GM18951 (cell line): ENCODE measurements around the gene ZBTB45.

Source experiments
- POLR2A ChIP-seq: IDR thresholded peaks from 4 replicates; pipeline ENCODE4 v1.6.1; 2011; ENCODE audit warnings: mild to moderate bottlenecking; ENCODE audit not compliant: insufficient read length, insufficient read depth; ENCODE audit errors: extremely low read depth
- in situ Hi-C: fragments of 300-500 bp; cut with MboI; formaldehyde crosslinking; loops from one replicate; pipeline ENCODE4 v1.12.0; 2022; ENCODE audit warnings: low sequenced_read_pairs, mixed read lengths, inconsistent platforms; ENCODE audit not compliant: unreplicated experiment

ZBTB45 gene

GRCh38 chr19:58558066-58558622 is 38.5 kb upstream of the ZBTB45 start, which contains the start of gene UBE2M:
UBE2M (minus strand) TSS chr19:58558611; CDS start chr19:58558381, 230 bp downstream.
- TF ChIP-seq POLR2A: no peak
- in situ Hi-C loops: no loop called here

- in situ Hi-C loops: no loop called here
- no peak for TF ChIP-seq POLR2A
These were observed 37.8 kb upstream of the ZBTB45 start for GRCh38 chr19:58557221-58558065.

GRCh38 chr19:58556622-58557220 is 37.1 kb upstream of the ZBTB45 start:
- no peak for TF ChIP-seq POLR2A
- in situ Hi-C loops: no loop called here

GRCh38 chr19:58555920-58556621 is 36.5 kb upstream of the ZBTB45 start:
- no peak for TF ChIP-seq POLR2A
- in situ Hi-C loops: no loop called here

GRCh38 chr19:58555369-58555885 is 35.8 kb upstream of the ZBTB45 start:
- TF ChIP-seq POLR2A: no peak
- in situ Hi-C loops: no loop called here

GRCh38 chr19:58554494-58555368 is 35.1 kb upstream of the ZBTB45 start, which contains the start of gene CHMP2A:
CHMP2A (minus strand) TSS chr19:58555105; CDS start chr19:58554212, 893 bp downstream.
- TF ChIP-seq POLR2A: peak; percentile 86
- in situ Hi-C loops: no loop called here

GRCh38 chr19:58553799-58554493 is 34.3 kb upstream of the ZBTB45 start:
- in situ Hi-C loops: no loop called here
- TF ChIP-seq POLR2A: no peak

- in situ Hi-C loops: no loop called here
These were observed 33.0 kb upstream of the ZBTB45 start for GRCh38 chr19:58552655-58553054.

GRCh38 chr19:58551577-58552471 is 32.2 kb upstream of the ZBTB45 start:
- in situ Hi-C loops: no loop called here
- peak; percentile 16 for TF ChIP-seq POLR2A

More at GRCh38 chr19:58552655-58553054, 33.0 kb upstream of the ZBTB45 start:
- TF ChIP-seq POLR2A: no peak

- in situ Hi-C loops: no loop called here
- no peak for TF ChIP-seq POLR2A
These were observed 31.5 kb upstream of the ZBTB45 start for GRCh38 chr19:58551123-58551497.
